AG09309 (cell line): ENCODE data around the gene ALDH1L1.

Source experiments
- DNase-seq: peaks from one replicate; pipeline ENCODE4 v3.0.0-alpha.2; 2010; ENCODE audit warnings: low read depth
- H3K4me3 ChIP-seq: 2 replicates; pipeline ENCODE4 v1.5.1; 2011; ENCODE audit warnings: mild to moderate bottlenecking, low read depth, low read length, moderate library complexity; ENCODE audit not compliant: control insufficient read depth
- TF ChIP-seq, protein P1 (sequence below): IDR thresholded peaks from 2 replicates; pipeline ENCODE4 v1.5.1; 2011; ENCODE audit warnings: mild to moderate bottlenecking, low read depth, low read length, inconsistent platforms; ENCODE audit not compliant: insufficient read depth, control insufficient read depth; ENCODE audit errors: missing control alignments

ALDH1L1 gene

DNA sequence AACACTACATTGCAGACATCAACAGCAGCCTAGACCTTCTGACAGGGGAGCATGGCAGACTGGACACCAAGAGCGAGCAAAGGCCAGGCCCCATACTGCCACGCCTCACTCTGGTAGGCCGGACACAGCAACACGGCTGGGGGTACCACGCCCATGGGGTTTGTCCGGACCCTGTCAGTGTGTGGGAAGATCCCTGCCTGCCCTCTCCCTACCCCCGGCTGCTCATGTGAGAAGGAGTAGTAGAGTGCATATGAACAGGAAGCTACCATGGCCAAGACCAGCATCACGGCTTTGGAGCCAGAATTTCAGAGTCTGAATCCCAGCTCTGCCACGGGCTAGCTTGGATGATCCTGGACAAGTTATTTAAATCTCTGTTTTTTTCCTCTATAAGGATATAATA lies 27.9 kb downstream of the ALDH1L1 start:
- no peak overlapping the region for H3K4me3 ChIP-seq
- no peak for DNase-seq
- TF ChIP-seq, protein P1, sequence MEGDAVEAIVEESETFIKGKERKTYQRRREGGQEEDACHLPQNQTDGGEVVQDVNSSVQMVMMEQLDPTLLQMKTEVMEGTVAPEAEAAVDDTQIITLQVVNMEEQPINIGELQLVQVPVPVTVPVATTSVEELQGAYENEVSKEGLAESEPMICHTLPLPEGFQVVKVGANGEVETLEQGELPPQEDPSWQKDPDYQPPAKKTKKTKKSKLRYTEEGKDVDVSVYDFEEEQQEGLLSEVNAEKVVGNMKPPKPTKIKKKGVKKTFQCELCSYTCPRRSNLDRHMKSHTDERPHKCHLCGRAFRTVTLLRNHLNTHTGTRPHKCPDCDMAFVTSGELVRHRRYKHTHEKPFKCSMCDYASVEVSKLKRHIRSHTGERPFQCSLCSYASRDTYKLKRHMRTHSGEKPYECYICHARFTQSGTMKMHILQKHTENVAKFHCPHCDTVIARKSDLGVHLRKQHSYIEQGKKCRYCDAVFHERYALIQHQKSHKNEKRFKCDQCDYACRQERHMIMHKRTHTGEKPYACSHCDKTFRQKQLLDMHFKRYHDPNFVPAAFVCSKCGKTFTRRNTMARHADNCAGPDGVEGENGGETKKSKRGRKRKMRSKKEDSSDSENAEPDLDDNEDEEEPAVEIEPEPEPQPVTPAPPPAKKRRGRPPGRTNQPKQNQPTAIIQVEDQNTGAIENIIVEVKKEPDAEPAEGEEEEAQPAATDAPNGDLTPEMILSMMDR, result no peak

DNA sequence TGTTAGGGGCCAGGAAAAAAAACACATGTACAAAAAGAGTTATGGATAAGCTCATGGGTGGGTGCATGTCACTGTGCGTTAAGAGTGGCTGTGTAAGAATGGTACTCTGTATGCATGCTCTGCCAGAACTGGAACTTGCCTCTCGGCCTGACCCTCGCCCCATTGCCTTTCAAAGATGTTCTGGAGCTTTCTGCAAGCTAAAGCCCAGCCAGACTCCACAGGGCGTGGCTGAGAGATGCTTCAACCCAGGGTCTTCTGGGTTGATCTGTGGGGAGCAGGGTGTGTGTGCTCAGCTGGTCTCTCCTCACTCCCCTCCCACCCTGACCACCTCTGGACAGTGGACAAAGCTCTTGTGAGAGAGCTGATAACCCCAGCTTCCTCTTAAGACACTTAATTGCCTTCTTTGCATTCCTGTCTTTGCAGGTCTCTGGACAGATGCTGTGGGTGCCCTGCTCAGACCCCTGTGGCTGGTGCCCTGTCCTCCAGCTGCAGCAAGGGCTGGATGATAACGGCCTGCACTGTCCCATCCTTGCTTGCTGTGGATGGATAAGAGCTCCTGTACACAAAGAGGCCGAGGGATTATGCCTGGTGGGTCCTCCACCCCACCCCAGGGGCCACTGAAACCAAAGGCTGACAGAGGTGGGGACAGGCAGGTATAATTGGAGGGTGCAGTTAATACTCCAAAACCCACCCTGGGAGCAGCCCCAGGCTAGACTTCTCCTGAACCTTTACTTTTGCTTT lies 28.7 kb downstream of the ALDH1L1 start:
- TF ChIP-seq, protein P1, result no peak
- H3K4me3 ChIP-seq, result no peak overlapping the region
- no peak for DNase-seq

DNA sequence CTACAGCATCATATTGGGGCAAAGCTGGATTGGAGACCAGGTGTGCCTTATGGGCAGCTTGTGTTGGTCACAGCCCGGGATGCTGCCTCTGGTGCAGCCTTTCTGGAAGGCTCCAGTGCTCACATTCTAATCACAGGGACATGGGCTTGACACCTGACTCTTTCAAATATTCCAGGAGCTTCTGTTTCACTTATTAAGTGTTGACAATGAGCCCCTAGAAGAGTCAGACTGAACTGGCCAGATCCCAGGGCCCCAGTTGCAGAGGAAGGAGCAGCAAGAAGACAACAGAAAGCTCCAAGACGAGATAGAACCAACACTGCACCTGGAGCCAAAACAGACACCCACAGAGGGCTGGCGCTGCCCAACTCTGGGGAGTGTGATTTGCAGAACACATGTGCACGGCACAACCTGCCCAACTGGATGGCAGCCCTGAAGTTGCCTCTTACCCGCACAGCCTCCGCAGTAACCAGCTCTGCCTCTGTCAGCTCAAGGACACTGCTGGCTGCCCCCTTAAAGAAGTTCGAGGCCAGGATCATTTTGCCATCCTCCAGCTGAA lies 30.3 kb downstream of the ALDH1L1 start:
- DNase-seq, result no peak
- H3K4me3 ChIP-seq, result no peak overlapping the region
- TF ChIP-seq, protein P1, result no peak

DNA sequence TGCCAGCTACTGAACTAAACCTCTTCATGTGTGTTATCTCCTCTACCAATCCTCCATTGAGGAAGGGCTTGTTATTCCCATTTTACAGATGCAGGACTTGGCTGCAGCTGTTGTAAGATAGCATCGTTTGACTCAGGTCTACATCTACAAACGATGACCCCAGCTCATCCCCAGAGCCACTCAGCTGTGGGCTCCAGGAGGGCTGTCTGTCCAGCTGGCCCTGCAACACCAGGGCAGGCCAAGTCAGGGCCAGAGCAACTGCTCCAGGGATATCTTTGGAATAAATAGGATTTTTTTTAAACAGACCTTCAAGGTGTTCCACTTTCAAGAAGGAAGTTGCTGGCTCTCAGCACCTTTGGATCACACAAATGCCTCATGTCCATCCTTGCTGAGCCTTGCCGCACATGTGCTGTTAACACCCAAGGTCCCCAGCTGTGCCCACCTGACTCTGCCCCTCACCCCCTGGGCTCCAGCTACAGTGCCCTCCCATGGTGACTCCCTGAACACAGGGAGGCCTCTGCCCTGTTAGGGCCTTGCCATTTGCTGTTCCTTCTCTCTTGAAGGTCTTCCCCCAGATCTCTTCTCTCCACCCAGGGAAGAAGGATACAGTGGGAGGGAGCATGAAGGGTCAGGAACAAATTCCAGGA lies 31.0 kb downstream of the ALDH1L1 start:
- DNase-seq, result no peak
- TF ChIP-seq, protein P1, result no peak
- H3K4me3 ChIP-seq, result no peak overlapping the region

DNA sequence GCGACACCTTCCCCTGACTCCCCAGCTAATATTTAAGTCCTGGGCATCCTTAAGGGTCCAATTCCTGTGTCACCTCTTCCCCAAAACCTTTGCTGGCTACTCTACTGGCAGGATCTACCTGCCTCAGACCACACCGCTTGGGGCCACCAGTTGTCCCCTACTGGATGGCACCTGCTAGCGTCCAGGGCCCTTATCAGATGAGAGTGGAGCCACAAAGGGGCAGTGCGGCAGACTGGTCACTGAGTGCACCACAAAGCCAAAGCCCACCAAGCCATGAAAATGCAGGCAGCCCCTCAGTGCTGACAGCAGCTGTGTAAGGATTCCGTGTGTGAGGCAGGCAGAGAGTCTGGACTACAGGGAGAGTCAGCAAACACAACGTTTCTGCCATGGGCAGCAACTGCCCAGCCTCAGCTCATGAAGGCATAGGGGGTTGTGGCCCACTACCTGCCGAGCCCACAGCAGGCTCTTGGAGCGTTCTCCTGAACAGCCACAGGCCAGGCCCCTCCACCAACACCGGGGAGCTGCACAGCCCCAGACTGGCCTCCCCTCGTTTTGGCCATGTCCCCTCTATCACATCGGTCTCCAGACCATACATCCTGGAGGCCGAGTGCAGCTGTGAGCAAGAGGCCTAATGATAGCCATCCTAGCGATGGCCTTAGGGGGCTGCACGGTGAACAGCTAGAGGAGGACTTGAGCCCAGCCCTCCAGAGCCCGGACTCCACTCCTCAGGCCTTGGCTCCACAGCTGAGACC lies 32.3 kb downstream of the ALDH1L1 start:
- DNase-seq, result no peak
- TF ChIP-seq, protein P1, result no peak
- no peak overlapping the region for H3K4me3 ChIP-seq

DNA sequence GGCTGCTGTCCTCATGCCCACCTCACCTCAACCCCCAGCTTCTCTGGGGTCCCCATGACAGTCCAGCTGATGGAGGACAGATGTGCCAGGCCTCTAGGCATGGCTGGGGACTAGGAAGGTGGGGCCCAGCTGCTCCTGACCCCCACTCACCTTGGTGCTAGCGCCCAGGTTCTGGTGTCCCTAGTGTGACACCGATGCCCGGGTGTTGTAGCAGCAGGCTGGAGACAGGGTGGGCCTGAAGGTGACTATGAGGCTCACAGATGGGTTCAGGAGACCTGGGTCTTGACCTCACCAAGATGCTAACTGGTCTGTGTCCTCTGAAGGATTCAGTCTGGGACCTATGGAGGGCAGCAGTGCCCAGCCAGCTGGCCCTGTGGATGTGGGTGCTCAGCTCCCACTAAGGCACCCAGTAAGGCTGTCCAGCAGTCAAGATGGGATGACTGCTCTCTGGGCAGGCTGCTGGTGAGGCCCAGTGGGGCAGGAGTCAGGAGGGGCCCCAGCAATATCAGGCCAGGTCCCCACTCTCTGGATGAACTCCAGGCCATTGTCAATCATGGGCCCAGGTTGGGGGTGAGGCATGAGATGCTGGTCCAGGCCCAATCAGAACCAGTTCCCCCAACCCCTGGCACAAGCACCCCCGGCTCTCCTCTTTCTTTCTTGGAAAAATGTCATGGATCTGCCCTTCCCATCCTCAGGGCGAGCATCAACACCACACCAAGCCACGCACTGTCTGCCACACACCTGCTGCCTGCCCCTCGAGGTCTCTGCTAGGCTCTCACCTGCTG lies 33.0 kb downstream of the ALDH1L1 start:
- TF ChIP-seq, protein P1, result no peak
- no peak for DNase-seq
- H3K4me3 ChIP-seq, result no peak overlapping the region
